IMR-90 (cell line): Measurements from ENCODE around the gene UNC13B. TPM values are rescaled to one million over a fixed set of nuclear protein-coding genes. Genes with fewer than 3 reads are reported as not detected.

Source experiments
- ATAC-seq: fragments of 200-7000 bp; cut with Tn5 transposase; 2 replicates; pipeline ENCODE4 v1.9.1; 2020; ENCODE audit warnings: low read depth, mild to moderate bottlenecking, moderate library complexity
- BruUV-seq: library from RNA; stranded (reverse); fragments of 400-500 nt; replicated peaks from 2 replicates; lab custom pipeline; 2021; lab: Mats Ljungman, UMichigan
- CTCF ChIA-PET: fragments of 300-600 bp; formaldehyde crosslinking; extraction: SDS; loops from one replicate; lab custom pipeline; 2021; ENCODE audit warnings: antibody characterized with exemption; lab: Yijun Ruan, JAX
- POLR2A ChIA-PET: fragments of 300-600 bp; sonication (Branson Sonifier 250); formaldehyde crosslinking; loops from one replicate; lab custom pipeline; 2022; ENCODE audit warnings: antibody characterized with exemption; ENCODE audit not compliant: unreplicated experiment; lab: Charles Lee
- DNase-seq: peaks from one replicate; pipeline ENCODE4 v3.0.0; 2013
- H2AFZ ChIP-seq: replicated peaks from 2 replicates; pipeline ENCODE3; 2013; ENCODE audit warnings: low read length, mild to moderate bottlenecking; ENCODE audit not compliant: poor library complexity
- H2AK5ac ChIP-seq: 2 replicates; pipeline ENCODE4 v1.6.1; 2013; ENCODE audit warnings: low read depth, low read length, inconsistent platforms
- H2AK9ac ChIP-seq: replicated peaks from 2 replicates; pipeline ENCODE3; 2013; ENCODE audit warnings: mild to moderate bottlenecking, low read depth, low read length, moderate library complexity; ENCODE audit not compliant: poor library complexity
- H2BK120ac ChIP-seq: 2 replicates; pipeline ENCODE4 v1.6.1; 2013; ENCODE audit warnings: low read depth, low read length, inconsistent platforms
- H2BK15ac ChIP-seq: 3 replicates; pipeline ENCODE4 v1.6.1; 2013; ENCODE audit warnings: low read depth, low read length, inconsistent platforms
- H2BK20ac ChIP-seq: 2 replicates; pipeline ENCODE4 v1.6.1; 2013; ENCODE audit warnings: low read depth, mild to moderate bottlenecking, inconsistent platforms, low read length, moderate library complexity
- H2BK5ac ChIP-seq: 2 replicates; pipeline ENCODE4 v1.6.1; 2013; ENCODE audit warnings: mild to moderate bottlenecking, low read depth, low read length, inconsistent platforms; ENCODE audit not compliant: poor library complexity, severe bottlenecking
- H3K14ac ChIP-seq: replicated peaks from 2 replicates; pipeline ENCODE4 v1.6.1; 2013; ENCODE audit warnings: low read depth, low read length, inconsistent platforms
- H3K18ac ChIP-seq: 2 replicates; pipeline ENCODE4 v1.6.1; 2013; ENCODE audit warnings: low read depth, low read length, control low read depth
- H3K23ac ChIP-seq: 2 replicates; pipeline ENCODE4 v1.6.1; 2013; ENCODE audit warnings: low read depth, low read length, inconsistent platforms
- H3K27ac ChIP-seq: 2 replicates; pipeline ENCODE4 v1.5.1; 2013; ENCODE audit warnings: mild to moderate bottlenecking, control low read depth, low read length; ENCODE audit not compliant: insufficient read depth
- H3K27me3 ChIP-seq: 2 replicates; pipeline ENCODE4 v1.6.1; 2013; ENCODE audit warnings: low read length; ENCODE audit not compliant: control insufficient read depth, insufficient read depth
- H3K36me3 ChIP-seq: 2 replicates; pipeline ENCODE4 v1.6.1; 2013; ENCODE audit warnings: low read length, mixed read lengths; ENCODE audit not compliant: control insufficient read depth, insufficient read depth
- H3K4ac ChIP-seq: 2 replicates; pipeline ENCODE4 v1.6.1; 2013; ENCODE audit warnings: low read depth, low read length, inconsistent platforms
- H3K4me1 ChIP-seq: 2 replicates; pipeline ENCODE4 v1.6.1; 2013; ENCODE audit warnings: low read length, mixed read lengths; ENCODE audit not compliant: control insufficient read depth, insufficient read depth
- H3K4me2 ChIP-seq: 2 replicates; pipeline ENCODE4 v1.6.1; 2013; ENCODE audit warnings: low read depth, mild to moderate bottlenecking, control low read depth, low read length, moderate library complexity
- H3K4me3 ChIP-seq: 2 replicates; pipeline ENCODE4 v1.5.1; 2013; ENCODE audit warnings: low read depth, mild to moderate bottlenecking, control low read depth, low read length, moderate library complexity; ENCODE audit not compliant: insufficient read depth
- H3K56ac ChIP-seq: 2 replicates; pipeline ENCODE4 v1.6.1; 2013; ENCODE audit warnings: low read length, inconsistent platforms; ENCODE audit not compliant: insufficient read depth; ENCODE audit errors: extremely low read depth
- H3K79me1 ChIP-seq, 2 experiments: 2 replicates each; pipeline ENCODE4 v1.6.1; 2013; ENCODE audit warnings: low read length in 2 of 2, inconsistent platforms in 1 of 2, low read depth in 1 of 2
- H3K9ac ChIP-seq: 2 replicates; pipeline ENCODE4 v1.6.1; 2013; ENCODE audit warnings: low read depth, low read length, control low read depth
- H3K9me1 ChIP-seq: 2 replicates; pipeline ENCODE4 v1.6.1; 2013; ENCODE audit warnings: low read length, inconsistent platforms; ENCODE audit not compliant: insufficient read depth
- H3K9me3 ChIP-seq: 2 replicates; pipeline ENCODE4 v1.6.1; 2013; ENCODE audit warnings: low read length; ENCODE audit not compliant: control insufficient read depth, insufficient read depth
- H4K20me1 ChIP-seq: 2 replicates; pipeline ENCODE4 v1.6.1; 2013; ENCODE audit warnings: low read length, inconsistent platforms; ENCODE audit not compliant: insufficient read depth
- H4K5ac ChIP-seq: 2 replicates; pipeline ENCODE4 v1.6.1; 2013; ENCODE audit warnings: mild to moderate bottlenecking, low read depth, low read length, control low read depth
- H4K8ac ChIP-seq, 2 experiments: 2 replicates each; pipeline ENCODE4 v1.6.1; 2013; ENCODE audit warnings: low read depth in 2 of 2, low read length in 2 of 2, control low read depth in 1 of 2, inconsistent platforms in 1 of 2
- H4K91ac ChIP-seq: 2 replicates; pipeline ENCODE4 v1.6.1; 2013; ENCODE audit warnings: low read depth, low read length, inconsistent platforms; ENCODE audit not compliant: insufficient read depth
- BHLHE40 ChIP-seq: fragments of 150-350 bp; IDR thresholded peaks from 2 replicates; pipeline ENCODE4 v1.6.1; 2016; ENCODE audit warnings: mild to moderate bottlenecking, low read depth, low read length
- CEBPB ChIP-seq: IDR thresholded peaks from 2 replicates; pipeline ENCODE4 v1.6.1; 2012; ENCODE audit warnings: low read depth, low read length, improper control_type of control experiment
- FOS ChIP-seq: fragments of 150-350 bp; IDR thresholded peaks from 2 replicates; pipeline ENCODE4 v1.6.1; 2016; ENCODE audit warnings: low read depth, low read length
- WGBS, 2 experiments: methylation state at CpG; one replicate each; pipeline versions ENCODE4 v1.1.5 to v1.1.7; 2013; ENCODE audit warnings: missing lambda C conversion rate in 2 of 2; ENCODE audit not compliant: insufficient read length in 1 of 2; ENCODE audit errors: extremely low coverage in 2 of 2; 5-methylcytosine and 5-hydroxymethylcytosine counted together
- dilution Hi-C: fragments of 300-500 bp; cut with HindIII; formaldehyde crosslinking; loops from one replicate; pipeline ENCODE4 v1.14.3; 2018; ENCODE audit warnings: low sequenced_read_pairs; ENCODE audit not compliant: unreplicated experiment
- in situ Hi-C: fragments of 300-500 bp; cut with MboI; formaldehyde crosslinking; loops from 3 replicates; pipeline ENCODE4 v1.14.3; 2019; ENCODE audit warnings: low sequenced_read_pairs, inconsistent platforms, mixed read lengths
- intact Hi-C: fragments of 100-400 bp; cut with micrococcal nuclease; formaldehyde crosslinking; loops from 2 replicates; pipeline ENCODE4 v1.10.0; 2022
- polyA plus RNA-seq, 3 experiments: library from polyadenylated mRNA; depleted of rRNA; stranded (reverse); fragments of >200 nt; gene quantifications; 2 replicates each; pipeline ENCODE4 v1.2.3, GENCODE V29; 2012; ENCODE audit warnings: low replicate concordance in 1 of 3
- total RNA-seq: library from RNA; depleted of rRNA; stranded (reverse); fragments of >200 nt; gene quantifications from 2 replicates; pipeline ENCODE4 v1.2.3, GENCODE V29; 2012

The UNC13B gene
- total and polyA plus RNA-seq, 2 of the 4 experiments (the other 2 are of a cell fraction) = 7.5 to 14.3 TPM

GRCh38 chr9:35367451-35367850, 205.6 kb downstream of the UNC13B start:
- ChIA-PET CTCF (interaction anchor here (0.9 to 1.3 kb wide), 2 partner anchors 17 to 18 kb away, joined by 3 to 4 read pairs; no protein-coding TSS in a partner anchor), POLR2A (no interaction called here)
- no TSS peak for BruUV-seq
- H2AK9ac ChIP-seq = no peak overlapping the region
- no peak overlapping the region for H3K23ac ChIP-seq
- peaks cover 10% of the 10 kb centered on the region for H3K4me1 ChIP-seq
- H3K18ac ChIP-seq = peak overlapping the region; percentile 51; the same call in 1 of the 2 replicates
- peak overlapping the region; percentile 85 for H2BK5ac ChIP-seq
- no peak overlapping the region for H3K56ac ChIP-seq
- H3K36me3 ChIP-seq = peaks cover 2% of the 10 kb centered on the region; the same call in 1 of the 2 replicates
- ATAC-seq = peak; percentile 98
- WGBS, 2 experiments = no CpG with 5 or more reads among the region's 2 CpGs
- TF ChIP-seq FOS = peak; percentile 66
- no peak; the same call in 1 of the 2 replicates for TF ChIP-seq BHLHE40
- TF ChIP-seq CEBPB = no peak
- H3K14ac ChIP-seq = no peak overlapping the region
- peak; percentile 93 for DNase-seq
- H3K4me2 ChIP-seq = peak overlapping the region; percentile 62; the same call in 1 of the 2 replicates
- H2BK15ac ChIP-seq = peak overlapping the region; percentile 18; the same call in 1 of the 3 replicates
- peak overlapping the region; percentile 27; the same call in 1 of the 2 replicates for H3K4ac ChIP-seq
- no peak overlapping the region for H4K5ac ChIP-seq
- peak overlapping the region; percentile 75; the same call in 1 of the 2 replicates for H2BK20ac ChIP-seq
- no peaks in the 10 kb centered on the region for H3K27me3 ChIP-seq
- peak overlapping the region; percentile 60 for H2BK120ac ChIP-seq
- H2AK5ac ChIP-seq = no peak overlapping the region
- in situ Hi-C loops = no loop called here
- dilution Hi-C loops = no loop called here
- no peak overlapping the region; a peak in 1 of 4 replicates for H4K8ac ChIP-seq
- no peaks in the 10 kb centered on the region for H4K20me1 ChIP-seq
- H3K9me3 ChIP-seq = no peaks in the 10 kb centered on the region
- peak overlapping the region; percentile 31; the same call in 1 of the 2 replicates for H4K91ac ChIP-seq
- intact Hi-C loops = loop anchor here (10.0 kb wide), 1 partner anchor 83 kb away; no protein-coding TSS in a partner anchor
- peaks cover 0 to 5% of the 10 kb centered on the region in 2 experiments; a peak in 1 of 4 replicates for H3K79me1 ChIP-seq
- peak overlapping the region; percentile 1 for H2AFZ ChIP-seq
- H3K9me1 ChIP-seq = peaks cover 7% of the 10 kb centered on the region
- H3K9ac ChIP-seq = no peak overlapping the region
- no peak overlapping the region for H3K4me3 ChIP-seq
- H3K27ac ChIP-seq = no peak overlapping the region
